ENCODE results near the gene CSPG5. TPM values are rescaled to one million over a fixed set of nuclear protein-coding genes. Genes with fewer than 3 reads are reported as not detected.
A peak's percentile ranks its signal among the peaks of the same experiment; 100 is the strongest.

The CSPG5 gene
- total RNA-seq, 4 donors from 2014 or later: 0.54 to 1.8 (median 0.68) TPM

DNA sequence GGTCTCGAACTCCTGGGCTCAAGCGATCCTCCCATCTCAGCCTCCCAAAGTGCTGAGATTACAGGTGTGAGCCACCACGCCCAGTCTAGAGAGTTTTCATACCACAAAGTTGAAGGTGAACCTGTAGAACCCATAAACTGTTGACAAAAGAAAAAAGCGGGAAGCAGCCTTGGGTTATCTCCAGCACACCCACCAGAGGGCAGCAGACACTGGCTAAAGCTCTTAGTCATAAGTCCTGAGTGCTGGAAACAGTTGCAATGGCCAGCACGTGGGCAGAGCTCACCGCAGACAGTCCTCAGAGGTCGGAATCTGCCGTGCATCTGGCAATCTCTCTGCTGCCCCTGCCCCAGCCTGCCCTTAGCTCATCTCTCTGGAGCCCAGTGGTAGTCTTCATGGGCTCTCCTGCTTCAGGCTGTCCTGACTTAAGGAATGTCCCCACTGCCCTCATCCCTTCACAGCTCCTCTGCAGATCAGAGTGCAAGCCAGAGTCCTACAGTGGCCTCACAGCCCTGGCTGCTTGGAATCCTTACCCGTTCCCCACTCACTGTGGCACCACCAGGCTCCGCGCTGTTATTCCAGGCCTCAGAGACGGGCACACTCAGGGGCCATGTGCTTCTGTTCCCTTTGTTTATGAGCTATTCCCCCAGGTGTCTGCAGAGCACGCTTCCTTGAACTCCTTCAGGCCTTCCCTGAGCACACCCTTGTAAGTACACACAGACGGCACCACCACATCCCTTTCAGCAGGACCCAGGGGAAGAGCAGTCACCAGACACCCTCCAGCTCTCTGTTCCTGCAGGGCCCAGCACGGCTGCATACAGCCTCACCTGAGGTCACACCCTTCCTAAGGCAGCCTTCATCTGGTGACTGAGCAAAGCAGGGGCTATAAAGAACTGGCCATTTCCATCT lies 56.3 kb downstream of the CSPG5 start:
- no peaks in the 10 kb centered on the region for H3K36me3 ChIP-seq
- H3K27me3 ChIP-seq: no peaks in the 10 kb centered on the region
- intact Hi-C loops (cut with DNase I): no loop called here
- no peaks in the 10 kb centered on the region for H3K9me3 ChIP-seq
- H3K27ac ChIP-seq: no peak overlapping the region
- peak; percentile 67 to 96 (median 93) for TF ChIP-seq CTCF (IDR thresholded peaks at IDR 0.05)
- no peak for TF ChIP-seq POLR2A (IDR thresholded peaks at IDR 0.05)
- WGBS, 2 donors: 33 to 40% methylated on average over 13 to 15 of the region's 15 CpGs
- H3K4me1 ChIP-seq: peaks cover 15 to 19% of the 10 kb centered on the region in 2 donors
- peak; percentile 82 to 83 for DNase-seq
- H3K4me3 ChIP-seq (replicated peaks in 1 of 3): no peak overlapping the region

DNA sequence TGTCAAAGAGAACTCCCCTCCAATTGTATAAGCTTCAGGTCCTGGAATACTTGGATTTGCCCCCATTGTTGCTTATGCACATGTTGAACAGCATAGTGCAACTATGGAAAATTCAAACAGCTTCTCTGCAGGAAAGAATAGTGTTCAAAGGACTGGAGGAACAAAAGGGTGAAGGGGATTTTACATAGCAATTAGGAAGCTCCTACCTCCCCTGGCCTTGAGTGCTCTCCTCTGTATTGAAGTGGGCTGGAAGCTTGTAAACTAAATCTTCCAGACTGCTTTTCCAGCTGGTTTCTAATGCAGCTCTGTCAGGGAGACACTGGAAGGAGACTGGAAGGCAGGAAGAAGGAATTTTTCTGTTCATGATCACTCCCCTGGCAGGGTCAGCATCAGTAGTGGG lies 57.9 kb downstream of the CSPG5 start:
- intact Hi-C loops (cut with DNase I): loop anchor here (2.0 kb wide), 1 partner anchor 270 kb away; no protein-coding TSS in a partner anchor
- peaks cover 15 to 19% of the 10 kb centered on the region in 2 donors for H3K4me1 ChIP-seq

DNA sequence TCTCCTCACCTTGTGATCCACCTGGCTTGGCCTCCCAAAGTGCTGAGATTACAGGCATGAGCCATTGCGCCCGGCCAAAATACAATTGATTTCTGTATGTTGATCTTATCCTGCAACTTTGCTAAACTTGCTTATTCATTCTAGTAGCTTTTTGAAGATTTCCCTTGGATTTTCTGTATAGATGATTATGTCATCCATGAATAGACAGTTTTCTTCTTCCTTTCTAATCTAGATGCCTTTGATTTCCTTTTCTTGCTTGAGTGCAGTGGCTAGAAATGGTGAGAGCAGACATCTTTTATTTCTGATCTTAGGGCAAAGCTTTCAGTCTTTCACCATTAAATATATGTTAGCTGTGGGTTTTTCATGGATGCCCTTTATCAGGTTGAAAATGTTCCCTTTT lies 60.7 kb downstream of the CSPG5 start:
- no peak for DNase-seq
- Histone ChIP-seq H3K27me3 (no peaks in the 10 kb centered on the region), H3K4me1 (peaks cover 0 to 6% of the 10 kb centered on the region in 2 donors), H3K4me3 (replicated peaks in 1 of 3) (no peak overlapping the region), H3K27ac (no peak overlapping the region), H3K36me3 (no peaks in the 10 kb centered on the region), H3K9me3 (no peaks in the 10 kb centered on the region)
- TF ChIP-seq POLR2A (IDR thresholded peaks at IDR 0.05): no peak
- no peak for TF ChIP-seq CTCF (IDR thresholded peaks at IDR 0.05)
- 93 to 96% methylated on average over 2 of the region's 2 CpGs for WGBS, 2 donors
- intact Hi-C loops (cut with DNase I): loop anchor here (5.0 kb wide), 1 partner anchor 96 kb away; no protein-coding TSS in a partner anchor

More for the DNA sequence above, 57.9 kb downstream of the CSPG5 start:
- Histone ChIP-seq H3K36me3 (no peaks in the 10 kb centered on the region), H3K27ac (no peak overlapping the region), H3K9me3 (no peaks in the 10 kb centered on the region), H3K27me3 (no peaks in the 10 kb centered on the region), H3K4me3 (replicated peaks in 1 of 3) (no peak overlapping the region)
- TF ChIP-seq CTCF (IDR thresholded peaks at IDR 0.05) (no peak), POLR2A (IDR thresholded peaks at IDR 0.05) (no peak)
- no peak for DNase-seq

- Histone ChIP-seq H3K36me3 (no peaks in the 10 kb centered on the region), H3K4me3 (replicated peaks in 1 of 3) (no peak overlapping the region), H3K4me1 (peaks cover 0 to 8% of the 10 kb centered on the region in 2 donors), H3K27me3 (no peaks in the 10 kb centered on the region), H3K9me3 (no peaks in the 10 kb centered on the region), H3K27ac (no peak overlapping the region)
- intact Hi-C loops (cut with DNase I): loop anchor here (5.0 kb wide), 1 partner anchor 94 kb away; no protein-coding TSS in a partner anchor
- DNase-seq: no peak
- 51 to 53% methylated on average over 5 of the region's 5 CpGs for WGBS, 2 donors
- TF ChIP-seq POLR2A (IDR thresholded peaks at IDR 0.05): no peak
Measured at GRCh38 chr3:47515864-47516319, 62.8 kb downstream of the CSPG5 start.

DNA sequence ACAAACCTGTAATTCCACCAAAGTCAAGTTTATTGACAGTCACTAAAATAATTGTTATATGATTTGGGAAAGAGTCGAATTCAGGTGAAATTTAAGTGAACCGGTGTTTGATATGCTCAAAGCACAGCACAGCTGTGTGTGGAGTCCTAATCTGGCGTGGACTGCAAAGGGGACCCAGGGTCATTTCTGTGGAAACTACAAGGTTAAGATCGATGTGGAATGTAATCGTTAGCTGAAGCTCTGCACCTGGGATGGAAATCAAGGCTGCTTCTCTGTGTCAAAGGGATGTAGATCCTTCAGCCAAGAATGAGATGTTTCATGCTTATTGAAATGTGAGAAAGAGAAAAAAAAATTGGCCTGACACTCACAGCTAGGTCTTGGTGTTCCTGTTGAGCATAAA lies 63.6 kb downstream of the CSPG5 start:
- intact Hi-C loops (cut with DNase I): loop anchor here (5.0 kb wide), 1 partner anchor 93 kb away; no protein-coding TSS in a partner anchor
- no peak overlapping the region for H3K27ac ChIP-seq
- no peaks in the 10 kb centered on the region for H3K27me3 ChIP-seq
- peaks cover 0 to 2% of the 10 kb centered on the region in 2 donors for H3K36me3 ChIP-seq
- H3K4me1 ChIP-seq: peaks cover 0 to 8% of the 10 kb centered on the region in 2 donors
- H3K4me3 ChIP-seq (replicated peaks in 1 of 3): no peak overlapping the region
- H3K9me3 ChIP-seq: no peaks in the 10 kb centered on the region
- no peak for DNase-seq
- 84 to 88% methylated on average over 5 of the region's 5 CpGs for WGBS, 2 donors
- TF ChIP-seq CTCF (IDR thresholded peaks at IDR 0.05) (no peak), POLR2A (IDR thresholded peaks at IDR 0.05) (no peak)
